DMS79 treated with DMSO at 0.1 percent for 48 hours (cell line): Measurements from ENCODE around the gene HAND2.

ENCODE experiments used
- DNase-seq: peaks from one replicate; lab custom pipeline; 2025; lab: John Stamatoyannopoulos, UW

Gene HAND2

GRCh38 chr4:173529477-173530325 is at the start of gene HAND2:
Gene HAND2, minus strand, starts transcription at chr4:173530229. Its CDS starts 940 bp downstream, at chr4:173529289.
- DNase-seq: peak; percentile 33

DNA sequence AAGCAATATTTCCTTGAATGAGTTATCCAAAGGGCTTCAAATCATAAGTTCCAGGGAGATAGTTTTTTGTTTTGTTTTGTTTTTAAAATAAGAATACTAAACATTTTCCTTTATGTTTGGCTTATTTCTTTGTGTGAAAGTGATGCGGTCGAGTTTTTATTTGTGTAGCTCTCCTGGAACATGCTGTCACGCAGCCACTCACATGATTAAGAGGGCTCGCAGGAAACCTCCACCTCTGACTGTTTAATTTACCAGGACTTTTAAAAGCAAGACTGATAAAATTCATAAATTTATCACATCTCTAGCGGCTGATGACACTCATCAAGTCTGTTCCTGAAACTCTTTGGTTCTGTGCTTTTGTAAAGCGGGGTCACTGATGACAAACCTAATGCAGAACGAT is 48.9 kb upstream of the HAND2 start:
- no peak for DNase-seq

GRCh38 chr4:173577963-173578362 is 47.9 kb upstream of the HAND2 start:
- no peak for DNase-seq

DNA sequence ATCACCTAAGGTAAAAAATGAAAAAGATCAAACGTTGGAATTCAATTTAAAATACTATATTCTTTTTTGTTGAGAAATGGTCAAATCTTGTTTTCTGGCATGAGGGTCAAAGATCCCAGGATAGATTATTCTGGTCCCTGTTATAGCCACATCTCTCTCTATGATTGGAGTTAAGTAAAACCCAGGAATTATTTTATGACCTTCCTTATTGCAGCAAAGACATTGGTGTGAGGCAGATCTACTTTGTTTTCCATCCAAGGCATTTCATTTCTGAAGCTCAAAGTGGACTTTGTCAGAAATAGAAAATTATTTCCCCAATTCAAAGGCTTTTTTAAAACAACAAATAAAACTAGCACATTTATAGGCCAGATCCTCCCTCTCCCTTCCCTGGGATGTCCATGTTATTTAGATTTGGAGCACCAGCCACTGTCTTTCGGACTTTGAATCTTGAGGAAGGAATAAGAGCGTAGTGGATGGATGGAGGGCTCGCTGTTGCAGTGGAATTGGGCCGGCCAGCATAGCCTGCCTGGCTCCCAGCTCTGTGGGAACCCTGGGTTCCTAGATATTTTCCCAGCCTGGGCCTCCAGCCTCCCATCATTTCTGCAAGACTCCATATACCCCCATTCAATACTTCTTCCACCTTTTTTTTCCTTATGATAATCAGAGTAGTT is 45.6 kb upstream of the HAND2 start:
- DNase-seq: no peak

DNA sequence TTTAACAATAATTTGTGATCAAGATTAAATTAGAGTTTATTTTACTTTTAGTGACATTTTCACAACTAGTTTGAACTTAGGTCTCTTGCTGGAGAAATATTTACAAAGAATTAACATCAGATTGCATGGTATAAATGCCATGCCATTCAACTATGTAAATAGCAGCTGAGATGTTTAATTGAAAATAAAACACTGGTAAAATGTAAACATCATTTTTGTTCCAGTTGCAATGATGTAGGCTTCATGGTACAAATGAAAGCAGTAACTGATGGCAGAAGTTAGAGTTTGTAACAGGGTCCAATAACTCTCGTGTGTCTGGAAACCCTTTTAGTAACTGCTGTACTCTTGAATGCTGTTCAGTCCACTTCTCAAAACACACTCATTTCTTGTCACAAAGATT is 43.7 kb upstream of the HAND2 start:
- no peak for DNase-seq

- DNase-seq: no peak
Measured at GRCh38 chr4:173573286-173573685, 43.3 kb upstream of the HAND2 start.

GRCh38 chr4:173572493-173573129 is 42.6 kb upstream of the HAND2 start:
- no peak for DNase-seq

GRCh38 chr4:173571620-173572019 is 41.6 kb upstream of the HAND2 start:
- no peak for DNase-seq

- no peak for DNase-seq
Measured at GRCh38 chr4:173565281-173565680, 35.3 kb upstream of the HAND2 start.

- no peak for DNase-seq
Measured at GRCh38 chr4:173564461-173564860, 34.4 kb upstream of the HAND2 start.

- DNase-seq: no peak
Measured at GRCh38 chr4:173560896-173561295, 30.9 kb upstream of the HAND2 start.

DNA sequence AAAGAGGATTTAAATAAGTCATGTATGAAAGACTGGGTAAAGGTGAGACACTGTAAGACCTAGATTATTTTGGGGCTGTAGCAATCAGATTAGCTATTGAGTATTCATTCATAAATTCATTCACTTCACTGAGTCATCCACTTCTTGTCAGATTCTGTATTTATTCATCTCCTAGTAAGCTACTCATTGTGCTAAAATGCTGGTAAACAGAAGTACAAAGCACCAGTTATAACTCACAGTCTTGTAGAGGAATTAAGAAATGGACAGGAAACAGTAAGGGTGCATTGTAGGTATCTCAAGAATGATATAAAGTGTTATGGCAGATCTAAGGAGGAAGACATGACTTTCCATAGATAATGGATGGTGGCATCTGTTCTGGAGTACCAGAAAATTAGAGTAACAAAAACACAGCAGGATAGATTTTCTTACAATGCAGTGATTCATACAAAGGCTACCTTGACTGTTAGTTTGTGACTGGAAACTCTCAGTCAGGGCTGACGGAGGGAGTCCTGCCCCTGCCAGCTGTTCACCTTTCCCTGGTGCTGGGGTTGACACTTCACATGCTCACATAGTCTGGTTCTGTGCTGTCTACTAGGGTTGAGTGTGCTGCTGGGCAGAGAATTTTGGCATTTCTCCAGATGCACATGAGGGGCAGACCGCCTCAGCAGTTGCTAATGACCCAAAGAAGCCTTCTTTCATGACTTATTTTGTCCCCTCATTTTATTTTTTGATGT is 26.5 kb upstream of the HAND2 start:
- DNase-seq: no peak

DNA sequence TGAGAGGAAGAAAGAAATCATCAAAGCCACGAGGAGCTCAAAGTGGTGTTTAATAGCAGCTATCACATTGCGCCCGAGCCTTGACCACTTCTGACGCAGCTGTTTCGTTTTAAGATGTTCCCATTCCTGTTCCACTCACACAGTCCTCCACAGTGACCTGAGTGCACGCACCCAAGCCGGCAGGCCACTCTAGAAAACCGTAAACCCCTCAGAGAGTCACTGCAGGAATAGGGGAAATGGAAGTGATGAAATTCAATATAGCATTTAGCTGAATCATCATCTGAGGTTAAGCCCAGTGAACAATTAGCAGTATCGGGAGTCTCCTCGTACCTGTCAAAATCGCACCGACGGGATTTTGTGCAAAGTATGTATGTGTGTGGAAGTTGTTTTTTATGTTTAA is 17.9 kb upstream of the HAND2 start:
- DNase-seq: no peak

DNA sequence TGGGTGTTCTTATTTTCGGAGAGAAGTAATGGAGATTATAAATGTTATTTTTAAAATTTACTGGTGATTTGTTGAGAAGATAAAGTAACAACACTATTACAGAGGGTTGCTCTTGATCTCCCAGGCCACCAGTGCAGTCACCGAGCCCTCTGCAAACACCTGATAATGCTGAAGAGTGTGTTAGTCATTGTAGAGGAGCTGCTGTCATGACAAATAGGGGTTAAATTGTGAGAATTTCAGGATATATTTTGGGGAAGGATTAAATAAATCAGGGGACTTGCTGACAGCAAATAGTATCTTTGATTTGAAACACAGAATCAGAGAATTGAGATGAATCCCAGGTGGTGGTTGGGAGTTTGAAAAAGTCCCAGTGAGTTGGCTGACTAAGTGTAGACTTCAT is 16.7 kb upstream of the HAND2 start:
- no peak for DNase-seq

DNA sequence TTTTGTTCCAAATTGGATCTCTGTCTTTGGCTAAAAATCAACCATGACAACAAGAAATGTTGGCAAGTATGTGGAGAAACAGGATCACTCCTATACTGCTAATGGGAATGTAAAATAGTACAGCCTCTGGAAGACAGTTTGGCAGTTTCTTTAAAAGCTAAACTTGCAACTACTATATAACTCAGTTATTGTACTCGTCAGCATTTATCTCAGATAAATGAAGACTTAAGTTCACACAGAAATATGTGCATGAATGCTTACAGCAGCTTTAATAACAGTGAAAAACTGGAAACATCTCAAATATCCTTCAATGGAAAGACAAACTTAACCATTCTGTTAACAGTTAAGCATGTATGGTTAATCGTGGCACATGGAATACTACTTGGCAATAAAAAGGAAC is 15.4 kb upstream of the HAND2 start:
- DNase-seq: no peak

DNA sequence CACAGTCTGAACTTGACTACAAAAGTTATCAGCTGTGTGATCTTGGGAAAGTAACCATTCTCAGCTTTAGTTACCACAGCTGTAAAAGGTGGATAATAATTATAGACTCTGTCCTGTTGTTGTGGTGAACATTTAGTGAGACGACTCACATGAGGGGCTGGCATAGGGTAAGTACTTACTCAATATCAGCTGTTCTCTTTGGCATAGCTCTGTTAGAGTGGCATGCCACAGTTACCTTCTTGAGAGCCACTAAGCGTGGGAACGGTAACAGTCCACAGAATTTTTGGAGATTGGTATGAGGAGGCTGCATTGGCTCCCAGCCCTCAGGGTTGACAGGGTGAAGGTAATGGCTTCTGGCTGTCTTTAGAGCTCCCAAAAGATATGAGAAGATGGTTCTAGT is 13.2 kb upstream of the HAND2 start:
- DNase-seq: no peak

DNA sequence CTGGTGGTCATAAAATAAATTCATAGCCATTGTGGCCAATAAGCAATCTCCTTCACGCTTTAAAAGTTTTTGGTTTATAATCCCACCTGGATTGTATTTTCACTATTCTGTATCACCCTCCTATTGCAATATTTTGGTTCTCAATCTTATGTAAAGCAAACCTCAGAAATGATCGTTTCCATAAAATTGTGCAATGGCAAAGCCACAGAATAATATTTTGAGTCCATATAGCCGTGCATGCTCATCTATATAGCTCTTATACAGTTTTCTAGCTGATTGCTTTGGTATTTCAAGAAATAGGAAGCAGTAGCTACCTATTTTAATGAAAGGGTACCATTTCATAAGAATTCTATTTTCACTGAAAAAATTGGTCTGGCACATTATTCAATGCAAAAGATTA is 10.0 kb upstream of the HAND2 start:
- DNase-seq: no peak

- no peak for DNase-seq
Measured at GRCh38 chr4:173538909-173539445, 8.9 kb upstream of the HAND2 start.

DNA sequence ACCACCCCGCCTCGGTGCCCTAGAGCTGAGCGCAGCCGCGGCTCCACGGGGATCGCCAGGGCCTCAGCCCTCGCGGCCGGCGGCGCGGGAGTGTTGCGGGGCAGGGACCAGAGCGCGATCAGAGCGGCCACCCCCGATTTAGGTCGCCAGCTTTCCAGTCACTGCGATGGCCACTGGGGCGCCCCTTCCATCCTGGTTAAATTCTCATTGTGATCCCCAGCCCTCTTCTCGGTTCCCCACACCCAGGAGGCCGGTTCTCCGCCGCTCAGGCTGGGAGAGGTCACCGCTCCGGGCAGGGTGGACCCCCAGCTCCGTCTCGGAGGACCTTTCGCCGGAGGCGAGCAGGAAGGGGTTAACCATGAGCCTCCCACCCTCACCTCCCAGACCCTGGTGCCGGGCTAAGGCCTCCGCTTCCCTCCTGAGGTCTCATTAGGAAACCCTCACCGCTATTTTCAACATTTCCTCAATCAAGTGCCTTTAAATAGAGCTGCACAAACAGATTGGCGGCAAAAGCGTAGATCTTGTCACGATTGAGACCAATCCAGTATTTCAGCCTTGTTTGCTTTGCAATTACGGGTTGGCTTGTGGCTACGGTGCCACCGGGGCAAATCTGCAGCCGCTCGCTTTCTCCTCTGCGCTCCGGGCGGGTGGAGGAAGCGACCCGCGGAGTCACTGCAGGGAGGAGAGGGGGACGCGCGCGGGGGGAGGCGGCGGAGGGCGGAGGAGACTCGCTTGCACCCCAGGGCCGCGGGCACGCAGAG is 8.3 kb upstream of the HAND2 start:
- peak; percentile 32 for DNase-seq

DNA sequence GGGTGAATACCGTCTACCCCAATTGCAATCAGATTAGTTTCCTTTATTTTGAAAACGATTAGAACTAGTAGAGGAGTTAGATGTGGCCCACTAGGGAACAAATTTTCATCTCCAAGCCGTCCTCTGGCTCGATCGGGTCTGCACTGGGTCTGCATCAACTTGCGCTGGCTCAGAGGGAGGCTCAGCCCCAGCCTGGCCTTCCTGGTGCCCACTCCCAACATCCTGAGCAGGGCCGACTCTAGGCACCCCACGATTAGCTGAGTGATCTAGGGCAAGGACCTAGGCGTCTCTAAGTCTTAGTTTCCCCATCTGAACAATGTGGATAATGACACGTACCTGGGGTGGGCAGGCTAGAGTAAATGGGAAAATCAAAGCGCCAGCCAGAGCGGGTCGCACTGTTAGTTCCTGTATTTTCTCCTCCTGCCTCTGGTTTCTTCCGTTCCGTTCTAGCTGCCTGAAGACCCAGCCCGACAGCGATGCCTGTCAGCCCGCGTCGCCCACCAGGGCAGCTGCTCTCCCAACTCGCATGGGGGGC is 7.7 kb upstream of the HAND2 start:
- DNase-seq: no peak

DNA sequence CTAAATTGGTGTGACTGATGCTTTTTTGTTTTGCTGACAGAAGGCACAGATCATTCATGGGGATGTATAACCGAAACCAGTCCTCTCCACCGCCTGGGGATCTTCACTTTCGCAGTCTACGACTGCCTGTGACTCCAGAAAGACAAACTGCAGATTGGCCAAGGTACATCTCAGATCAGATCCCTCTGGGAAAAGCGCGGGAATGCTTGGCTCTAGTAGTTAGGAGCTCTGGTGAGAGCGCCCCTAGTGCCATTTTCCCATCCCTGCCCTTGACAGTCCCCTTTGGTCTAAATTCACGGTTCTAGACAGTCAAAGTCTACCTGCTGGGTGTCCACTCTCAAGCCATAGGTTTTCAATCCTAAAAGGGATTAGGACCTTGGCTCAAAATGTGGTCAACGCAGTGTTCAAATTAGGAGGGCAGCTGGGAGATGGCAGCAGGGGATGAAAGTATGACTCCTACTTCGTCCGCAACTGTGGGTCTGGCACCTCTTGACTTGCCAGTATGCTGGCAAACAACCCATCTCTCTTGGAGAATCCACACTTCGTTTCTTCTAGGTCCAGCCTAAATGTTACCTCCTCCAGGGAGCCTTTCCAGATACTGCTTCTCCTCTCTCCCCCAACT is 6.9 kb upstream of the HAND2 start:
- DNase-seq: no peak
